Upper lobe of left lung (tissue), 6 donors: Measurements from ENCODE around the gene CHRM4. TPM values are rescaled to one million over a fixed set of nuclear protein-coding genes. Genes with fewer than 3 reads are reported as not detected.
A peak's percentile ranks its signal among the peaks of the same experiment; 100 is the strongest.

Source experiments
- ATAC-seq, 2 donors: fragments of 200-7000 bp; cut with Tn5 transposase; one replicate each; pipeline ENCODE4 v1.9.1; 2022; ENCODE audit warnings: mild to moderate bottlenecking in 2 of 2, moderate library complexity in 2 of 2; ENCODE audit not compliant: low FRiP score in 2 of 2
- DNase-seq, 2 donors: peaks; one replicate each; pipeline ENCODE4 v3.0.0-alpha.2; 2019 to 2020
- H3K27ac ChIP-seq, 4 donors: fragments of 200-600 bp; sonication (generic); one replicate each; pipeline ENCODE4 v1.5.1; 2016 to 2019
- H3K27me3 ChIP-seq, 4 donors: fragments of 200-600 bp; sonication (generic); one replicate each; pipeline ENCODE4 v1.5.1; 2017 to 2019
- H3K36me3 ChIP-seq, 4 donors: fragments of 200-600 bp; sonication (generic); one replicate each; pipeline ENCODE4 v1.5.1; 2016 to 2019
- H3K4me1 ChIP-seq, 4 donors: fragments of 200-600 bp; sonication (generic); one replicate each; pipeline ENCODE4 v1.5.1; 2018 to 2019
- H3K4me3 ChIP-seq, 4 donors: fragments of 200-600 bp; sonication (generic); one replicate each; pipeline ENCODE4 v1.5.1; 2017 to 2019; ENCODE audit warnings: mild to moderate bottlenecking in 2 of 4, moderate library complexity in 1 of 4
- H3K9me3 ChIP-seq, 4 donors: fragments of 200-600 bp; sonication (generic); one replicate each; pipeline ENCODE4 v1.5.1; 2018 to 2019
- EP300 ChIP-seq, 4 donors: sonication (generic); formaldehyde crosslinking; IDR thresholded peaks; one replicate each; pipeline ENCODE4 v1.5.1; 2017; ENCODE audit warnings: antibody characterized with exemption in 4 of 4, control low read depth in 2 of 4
- POLR2A ChIP-seq, 4 donors: fragments of 450-650 bp; IDR thresholded peaks; one replicate each; pipeline ENCODE4 v1.5.1; 2016 to 2017; ENCODE audit warnings: antibody characterized with exemption in 4 of 4, mild to moderate bottlenecking in 2 of 4
- POLR2AphosphoS5 ChIP-seq, 2 donors: sonication (generic); formaldehyde crosslinking; IDR thresholded peaks; one replicate each; pipeline ENCODE4 v1.5.1; 2017; ENCODE audit warnings: antibody characterized with exemption in 2 of 2
- WGBS, 2 donors: methylation state at CpG; one replicate each; pipeline ENCODE4 v1.1.5; 2017 to 2018; 5-methylcytosine and 5-hydroxymethylcytosine counted together
- total RNA-seq, 6 donors: library from RNA; depleted of rRNA in 4 of 6; stranded (reverse); fragments of >200 nt in 4 of 6; gene quantifications; one replicate each; pipeline versions ENCODE4 v1.1.0 to v1.2.1, GENCODE V29; 2016 to 2021
- TF ChIP-seq, protein P1 (sequence below), 6 experiments: fragments of 450-650 bp in 4 of 6; fragments of 200-600 bp in 2 of 6; sonication (generic) in 2 of 6; IDR thresholded peaks; one replicate each; pipeline ENCODE4 v1.5.1; 2016 to 2019; ENCODE audit warnings: antibody characterized with exemption in 6 of 6
- donor health status: DM: no; HTN: no; CAD: no; lungs with moderate emphysema.
- donor health status: DM: no; HTN: yes; CAD: no; lungs with severe emphysema.

Gene CHRM4
- total RNA-seq, 6 donors from 2014 or later, result 0.34 to 1.4 (median 0.53) TPM; not detected in 2

DNA sequence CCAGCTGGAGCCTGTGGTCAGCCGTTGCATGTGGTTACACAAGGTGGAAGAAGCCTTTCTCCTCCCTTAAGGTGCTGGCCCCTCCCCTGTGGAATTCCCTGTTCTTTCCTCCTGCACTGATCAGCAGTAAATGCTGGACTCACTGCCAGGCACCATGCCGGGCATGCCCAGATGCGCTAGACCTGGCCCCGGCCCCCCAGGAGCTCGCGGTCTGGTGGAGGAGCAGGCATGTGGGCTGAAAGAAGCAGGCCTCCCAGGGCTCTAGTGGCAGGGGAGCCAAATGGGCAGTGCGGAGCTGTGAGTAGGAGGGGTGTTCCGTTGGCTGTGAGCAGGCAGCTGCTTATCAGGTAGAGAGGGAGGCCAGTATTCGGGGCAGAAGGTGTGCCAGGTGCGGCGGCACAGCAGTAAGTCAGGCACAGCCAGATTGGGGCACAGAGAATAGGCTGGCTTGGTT is 34.1 kb downstream of the CHRM4 start:
- Histone ChIP-seq H3K27me3 (no peaks in the 10 kb centered on the region), H3K27ac (peak overlapping the region in 3 of 4 donors; percentile 18 to 67 (median 35)), H3K4me1 (peaks cover 34 to 66% (median 43%) of the 10 kb centered on the region in 4 donors), H3K36me3 (peaks cover 0 to 18% (median 6%) of the 10 kb centered on the region in 4 donors), H3K9me3 (no peaks in the 10 kb centered on the region), H3K4me3 (no peak overlapping the region)
- DNase-seq (peak in 1 of 2 donors; percentile 55), ATAC-seq (no peak)
- 84 to 100% methylated on average over 3 to 11 of the region's 11 CpGs for WGBS, 2 donors
- TF ChIP-seq POLR2A (IDR thresholded peaks at IDR 0.05) (no peak), EP300 (IDR thresholded peaks at IDR 0.05) (no peak), POLR2AphosphoS5 (IDR thresholded peaks at IDR 0.05) (no peak)
- TF ChIP-seq, protein P1, sequence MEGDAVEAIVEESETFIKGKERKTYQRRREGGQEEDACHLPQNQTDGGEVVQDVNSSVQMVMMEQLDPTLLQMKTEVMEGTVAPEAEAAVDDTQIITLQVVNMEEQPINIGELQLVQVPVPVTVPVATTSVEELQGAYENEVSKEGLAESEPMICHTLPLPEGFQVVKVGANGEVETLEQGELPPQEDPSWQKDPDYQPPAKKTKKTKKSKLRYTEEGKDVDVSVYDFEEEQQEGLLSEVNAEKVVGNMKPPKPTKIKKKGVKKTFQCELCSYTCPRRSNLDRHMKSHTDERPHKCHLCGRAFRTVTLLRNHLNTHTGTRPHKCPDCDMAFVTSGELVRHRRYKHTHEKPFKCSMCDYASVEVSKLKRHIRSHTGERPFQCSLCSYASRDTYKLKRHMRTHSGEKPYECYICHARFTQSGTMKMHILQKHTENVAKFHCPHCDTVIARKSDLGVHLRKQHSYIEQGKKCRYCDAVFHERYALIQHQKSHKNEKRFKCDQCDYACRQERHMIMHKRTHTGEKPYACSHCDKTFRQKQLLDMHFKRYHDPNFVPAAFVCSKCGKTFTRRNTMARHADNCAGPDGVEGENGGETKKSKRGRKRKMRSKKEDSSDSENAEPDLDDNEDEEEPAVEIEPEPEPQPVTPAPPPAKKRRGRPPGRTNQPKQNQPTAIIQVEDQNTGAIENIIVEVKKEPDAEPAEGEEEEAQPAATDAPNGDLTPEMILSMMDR (IDR thresholded peaks at IDR 0.05), result no peak

DNA sequence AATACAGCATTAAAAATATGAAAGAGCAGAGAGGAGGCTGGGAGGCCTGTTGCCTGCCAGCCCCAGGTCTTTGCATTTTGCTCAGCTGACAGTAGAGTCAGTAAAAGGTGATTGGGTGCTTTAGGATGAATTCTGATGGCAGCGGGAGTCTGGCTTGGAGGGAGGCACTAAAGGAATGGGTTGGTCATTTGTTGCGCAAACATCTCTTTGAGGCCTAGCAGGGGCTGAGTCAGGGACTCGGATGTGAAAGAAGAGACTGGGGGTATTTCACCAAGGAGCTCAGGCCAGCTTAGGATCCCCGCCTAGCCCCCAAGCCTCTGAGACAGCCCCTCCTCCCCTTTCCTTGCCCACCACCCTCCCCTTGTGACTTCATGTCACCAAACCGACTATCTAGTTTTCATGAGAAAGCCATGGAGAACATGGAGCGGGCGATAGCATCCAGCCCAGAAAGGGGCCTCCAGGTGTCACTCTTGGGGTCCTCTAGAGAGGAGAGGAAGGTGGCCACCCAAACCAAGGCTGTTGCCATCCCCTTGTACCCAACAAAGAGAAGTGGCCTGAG is 34.6 kb downstream of the CHRM4 start:
- WGBS, 2 donors, result 70 to 72% methylated on average over 5 to 7 of the region's 7 CpGs
- H3K4me1 ChIP-seq, result peaks cover 34 to 66% (median 43%) of the 10 kb centered on the region in 4 donors
- H3K4me3 ChIP-seq, result no peak overlapping the region
- H3K36me3 ChIP-seq, result peaks cover 0 to 18% (median 6%) of the 10 kb centered on the region in 4 donors
- no peak for ATAC-seq
- no peak for DNase-seq
- H3K27me3 ChIP-seq, result no peaks in the 10 kb centered on the region
- H3K9me3 ChIP-seq, result no peaks in the 10 kb centered on the region
- peak overlapping the region in 3 of 4 donors; percentile 18 to 67 (median 35) for H3K27ac ChIP-seq
- no peak for TF ChIP-seq EP300 (IDR thresholded peaks at IDR 0.05)
- TF ChIP-seq, protein P1 (IDR thresholded peaks at IDR 0.05), result no peak
- TF ChIP-seq POLR2A (IDR thresholded peaks at IDR 0.05), result no peak
- TF ChIP-seq POLR2AphosphoS5 (IDR thresholded peaks at IDR 0.05), result no peak

DNA sequence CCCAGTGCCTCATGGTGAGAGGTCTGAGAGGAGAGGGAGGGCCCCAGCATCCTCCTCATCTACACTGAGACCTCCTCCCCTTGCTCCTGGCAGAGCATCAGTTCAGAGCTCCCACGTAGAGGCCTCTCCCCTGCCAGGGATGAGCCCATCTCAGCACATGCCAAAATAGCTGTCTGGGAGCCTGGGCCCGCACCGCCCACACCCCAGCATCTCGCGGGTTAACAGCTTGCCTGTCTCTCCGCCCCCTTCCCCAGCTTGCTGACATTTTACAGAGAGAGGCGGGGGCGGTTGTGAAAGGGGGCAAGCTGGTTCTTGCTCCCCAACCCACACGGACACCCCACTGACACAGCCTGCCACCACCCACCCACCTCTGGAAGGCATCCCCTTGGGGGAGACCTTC is 37.9 kb downstream of the CHRM4 start:
- peak in 1 of 2 donors; percentile 57 for DNase-seq
- 54 to 66% methylated on average over 5 to 9 of the region's 9 CpGs for WGBS, 2 donors
- Histone ChIP-seq H3K36me3 (peaks cover 0 to 18% (median 6%) of the 10 kb centered on the region in 4 donors), H3K9me3 (no peaks in the 10 kb centered on the region), H3K27ac (peak overlapping the region in 3 of 4 donors; percentile 13 to 53 (median 26)), H3K4me1 (peaks cover 40 to 71% (median 54%) of the 10 kb centered on the region in 4 donors), H3K4me3 (no peak overlapping the region), H3K27me3 (no peaks in the 10 kb centered on the region)
- ATAC-seq, result peak in 1 of 2 donors; percentile 32
- TF ChIP-seq EP300 (IDR thresholded peaks at IDR 0.05), result no peak
- TF ChIP-seq POLR2A (IDR thresholded peaks at IDR 0.05), result no peak
- TF ChIP-seq, protein P1 (IDR thresholded peaks at IDR 0.05), result no peak
- no peak for TF ChIP-seq POLR2AphosphoS5 (IDR thresholded peaks at IDR 0.05)

- ATAC-seq, result no peak
- TF ChIP-seq, protein P1 (IDR thresholded peaks at IDR 0.05), result peak; percentile 69 to 88 (median 86)
- TF ChIP-seq POLR2A (IDR thresholded peaks at IDR 0.05), result no peak
- Histone ChIP-seq H3K9me3 (no peaks in the 10 kb centered on the region), H3K27me3 (no peaks in the 10 kb centered on the region), H3K4me3 (peak overlapping the region in 1 of 4 donors; percentile 0), H3K36me3 (peaks cover 0 to 18% (median 6%) of the 10 kb centered on the region in 4 donors), H3K27ac (peak overlapping the region in 3 of 4 donors; percentile 35 to 60 (median 48)), H3K4me1 (peaks cover 49 to 76% (median 60%) of the 10 kb centered on the region in 4 donors)
- 61 to 81% methylated on average over 8 to 25 of the region's 33 CpGs for WGBS, 2 donors
- peak in 1 of 2 donors; percentile 78 for DNase-seq
These were observed 39.3 kb downstream of the CHRM4 start for GRCh38 chr11:46352063-46352841.
